UCSD-AML1 (cell line): ENCODE measurements around the gene KIF16B.

Experiments
- DNase-seq: peaks from one replicate; lab custom pipeline; 2025; ENCODE audit not compliant: unreplicated experiment; lab: John Stamatoyannopoulos, UW

Gene KIF16B

GRCh38 chr20:16224836-16225235, 348.4 kb downstream of the KIF16B start:
- DNase-seq: no peak

GRCh38 chr20:16222859-16223411, 350.3 kb downstream of the KIF16B start:
- DNase-seq: no peak
